Stimulated activated CD4-positive, alpha-beta T cell treated with anti-CD3 and anti-CD28 coated beads, Interleukin-4, amount 100 ng/mL, for 4 hours (primary cell): Measurements from ENCODE around the gene PPP3CA.

Experiments used
- DNase-seq, 2 experiments: peaks; one replicate each; pipeline ENCODE4 v3.0.0-alpha.2; 2020

The PPP3CA gene

GRCh38 chr4:101347267-101347556 is at the start of gene PPP3CA:
PPP3CA (minus strand) TSS chr4:101347526.
- no peak for DNase-seq

- DNase-seq, result no peak
Measured at GRCh38 chr4:101393256-101393655, 45.9 kb upstream of the PPP3CA start.

GRCh38 chr4:101370663-101371210 is 23.4 kb upstream of the PPP3CA start:
- no peak for DNase-seq

DNA sequence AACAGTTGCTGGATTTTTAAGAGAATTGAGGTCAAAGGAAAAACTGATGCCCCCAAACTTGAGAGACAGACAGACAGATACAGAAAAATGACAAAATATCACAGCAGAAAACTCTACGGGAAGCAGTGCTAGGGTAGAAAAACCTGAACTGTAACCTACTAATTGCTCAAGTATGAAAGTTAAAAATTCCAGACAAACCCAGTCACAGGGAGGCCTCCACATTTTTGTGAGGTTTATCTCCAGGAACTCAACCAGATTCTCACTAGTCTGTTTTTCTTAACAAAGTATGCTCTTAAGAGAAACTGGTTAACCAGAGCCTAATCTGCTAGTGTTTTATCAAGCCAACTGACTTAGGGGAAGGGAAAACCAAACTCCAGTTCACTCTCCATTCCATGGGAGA is 19.9 kb upstream of the PPP3CA start:
- no peak for DNase-seq

DNA sequence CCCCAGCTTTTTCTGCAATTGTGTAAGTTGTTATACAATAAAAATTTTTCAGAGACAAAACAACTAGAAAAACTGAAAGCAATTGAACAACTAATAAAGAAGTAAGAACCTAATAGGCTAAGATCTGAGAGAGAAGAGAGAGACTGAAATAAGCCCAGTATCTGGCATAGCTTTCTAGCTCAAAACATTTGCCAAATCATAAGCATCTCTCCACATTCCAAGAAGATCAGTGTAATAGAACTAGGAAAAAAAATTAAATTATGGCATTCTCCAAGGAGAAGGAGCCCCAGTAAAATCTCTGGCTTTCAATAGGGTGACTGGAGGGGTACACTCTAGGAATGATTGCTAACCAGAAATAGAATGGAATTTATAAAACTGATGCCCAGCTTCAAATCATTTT is 19.0 kb upstream of the PPP3CA start:
- DNase-seq, result no peak

- DNase-seq, result no peak
Measured at GRCh38 chr4:101357751-101358150, 10.4 kb upstream of the PPP3CA start.

DNA sequence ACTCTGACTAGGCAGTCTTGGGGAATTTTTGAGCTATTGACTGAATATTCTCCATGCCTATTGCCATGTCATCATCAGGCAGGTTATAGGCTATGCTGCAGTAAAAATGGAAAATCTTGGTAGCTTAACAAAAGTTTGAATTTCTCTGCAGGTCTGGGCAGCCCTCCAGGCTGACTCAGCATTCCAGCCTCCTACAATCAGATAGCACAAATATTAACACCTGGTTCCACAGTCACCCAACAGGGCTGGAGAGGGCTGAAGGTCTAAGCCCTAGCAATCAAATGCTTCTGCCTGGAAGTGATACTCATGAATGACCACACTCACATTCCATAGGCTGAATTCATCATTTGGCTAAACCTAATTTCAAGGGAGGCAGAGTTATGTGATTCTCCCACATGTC is 9.6 kb upstream of the PPP3CA start:
- no peak for DNase-seq

- no peak for DNase-seq
Measured at GRCh38 chr4:101355767-101356702, 8.7 kb upstream of the PPP3CA start.

GRCh38 chr4:101355246-101355645 is 7.9 kb upstream of the PPP3CA start:
- no peak for DNase-seq

GRCh38 chr4:101349801-101350064 is 2.4 kb upstream of the PPP3CA start:
- DNase-seq, result no peak

GRCh38 chr4:101348995-101349800 is 1.9 kb upstream of the PPP3CA start:
- DNase-seq, result no peak

DNA sequence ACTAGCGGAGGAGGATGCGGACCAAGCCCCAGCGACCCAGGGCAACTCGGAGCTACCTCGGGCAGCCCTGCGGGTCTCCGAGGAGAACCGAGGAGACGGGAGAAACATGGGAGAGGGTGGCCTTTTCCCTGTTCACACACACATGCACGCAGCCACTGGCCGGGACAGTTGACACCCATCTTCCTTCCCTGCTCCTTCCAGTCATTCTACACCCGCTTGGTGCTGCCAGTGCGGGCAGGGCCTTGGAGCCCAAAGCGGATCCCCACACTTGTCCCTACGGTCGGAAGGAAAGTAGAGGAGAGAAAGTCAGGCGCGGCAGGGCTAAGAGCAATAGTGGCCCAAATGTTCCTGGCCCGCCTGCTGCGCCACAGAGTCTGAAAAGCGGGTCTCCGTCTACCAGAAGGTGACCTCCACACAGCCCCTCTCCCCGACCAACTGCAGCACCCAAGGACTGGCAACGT is 1.1 kb upstream of the PPP3CA start:
- DNase-seq, result no peak

DNA sequence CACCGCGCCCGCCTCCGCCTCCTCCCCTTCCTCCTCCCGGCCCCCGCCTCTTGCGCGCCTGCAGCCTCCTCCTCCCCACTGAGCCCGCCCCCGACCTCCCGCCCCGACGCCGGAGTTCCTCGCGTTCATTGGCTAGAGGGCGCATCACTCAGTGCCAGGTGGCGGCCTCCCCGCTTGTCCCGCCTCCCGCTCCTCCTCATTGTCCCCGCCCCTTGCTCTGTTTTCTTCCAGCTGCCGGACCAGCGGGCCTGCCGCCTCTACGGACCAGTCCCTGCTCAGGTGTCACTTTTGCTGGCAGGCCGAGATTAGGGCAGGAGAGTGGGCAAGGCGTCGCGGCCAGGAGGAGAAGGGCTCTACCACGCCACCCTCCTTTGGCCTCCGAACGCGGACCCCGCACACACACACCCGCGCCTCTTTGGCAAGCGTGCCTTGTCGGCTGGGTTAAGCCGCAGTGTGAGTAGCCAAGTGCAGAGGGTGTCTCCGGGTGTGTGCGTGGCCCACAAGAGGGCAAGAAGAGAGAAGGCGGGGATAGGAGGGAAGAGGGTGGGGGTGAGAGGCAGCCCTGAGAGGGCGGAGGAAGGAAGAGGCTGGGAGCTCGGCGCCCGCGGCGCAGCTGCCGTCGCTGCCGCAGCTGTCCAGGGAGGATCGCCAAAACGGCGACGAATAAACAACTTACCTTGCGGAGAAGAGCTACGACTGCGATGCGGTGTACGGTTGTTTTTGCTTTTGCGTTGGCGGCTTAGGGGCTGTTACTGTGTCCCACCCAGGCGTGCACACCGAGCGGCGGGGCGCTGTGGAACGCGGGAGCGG is 436 bp upstream of the PPP3CA start:
- peak; percentile 98 to 99 for DNase-seq

DNA sequence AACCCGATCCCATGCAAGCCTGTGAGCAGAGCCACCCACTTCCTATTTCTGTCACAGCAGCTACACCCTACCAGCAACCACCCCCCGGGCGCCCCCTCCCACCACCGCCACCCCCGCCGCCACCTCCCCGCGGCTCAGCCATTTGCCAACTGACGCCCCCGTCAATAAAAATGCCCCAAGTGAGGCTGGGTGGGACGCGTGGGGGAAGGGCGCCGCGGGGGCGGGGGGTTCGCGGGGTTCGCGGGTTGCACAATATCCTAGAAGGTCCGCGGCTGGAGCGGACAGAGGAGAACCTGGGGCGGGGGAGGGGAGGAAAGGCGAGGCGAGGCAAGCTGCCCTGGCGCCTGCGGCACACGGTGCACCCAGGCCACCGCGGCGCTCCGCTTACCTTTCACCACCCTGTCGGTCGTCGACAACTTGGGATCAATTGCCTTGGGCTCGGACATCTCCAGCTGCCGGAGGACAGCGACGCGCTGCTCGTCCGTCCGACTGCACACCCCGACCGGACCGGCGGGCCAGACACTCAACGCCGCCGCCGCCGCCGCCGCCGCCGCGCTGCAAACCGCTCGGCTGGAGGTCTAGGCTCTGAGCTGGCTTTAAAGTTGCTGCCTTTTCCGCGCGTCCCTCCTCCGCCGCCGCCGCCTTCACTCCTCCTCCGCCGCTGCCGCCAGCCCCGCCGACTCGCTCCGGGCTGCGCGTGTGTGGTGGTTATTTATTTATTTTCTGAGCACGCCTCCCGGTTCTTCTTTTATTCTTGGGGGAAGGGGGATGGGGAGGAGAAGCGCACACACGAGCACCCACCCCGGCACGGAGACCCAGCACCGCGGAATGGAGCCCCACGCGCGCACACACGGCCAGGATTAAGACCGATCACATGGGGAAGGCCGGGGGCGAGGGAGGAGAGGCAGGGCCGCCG is 717 bp downstream of the PPP3CA start:
- DNase-seq, result peak; percentile 52 to 61

- peak; percentile 38 to 43 for DNase-seq
Measured at GRCh38 chr4:101345596-101346350, 1.6 kb downstream of the PPP3CA start.

- DNase-seq, result no peak
Measured at GRCh38 chr4:101345271-101345595, 2.1 kb downstream of the PPP3CA start.

- no peak for DNase-seq
Measured at GRCh38 chr4:101339332-101339731, 8.0 kb downstream of the PPP3CA start.

- DNase-seq, result no peak
Measured at GRCh38 chr4:101337688-101338087, 9.6 kb downstream of the PPP3CA start.

- DNase-seq, result no peak
Measured at GRCh38 chr4:101334963-101335572, 12.3 kb downstream of the PPP3CA start.

GRCh38 chr4:101332424-101332823 is 14.9 kb downstream of the PPP3CA start:
- DNase-seq, result no peak

- no peak for DNase-seq
Measured at GRCh38 chr4:101331017-101331416, 16.3 kb downstream of the PPP3CA start.
